Endometrium (tissue), 2 donors: ENCODE measurements around the gene GOSR1.
"Not testable (repeated sequence)": the region's sequence is repeated elsewhere in the genome, so short reads cannot be mapped to it uniquely, and the experiment has no call there.

Source experiments
- FAIRE-seq: peaks from 2 replicates; lab custom pipeline; 2012; peaks lifted over from hg19 to GRCh38; lab: Jason Lieb, UNC
- donor health status: control.
- donor health status: control.

GOSR1 gene

DNA sequence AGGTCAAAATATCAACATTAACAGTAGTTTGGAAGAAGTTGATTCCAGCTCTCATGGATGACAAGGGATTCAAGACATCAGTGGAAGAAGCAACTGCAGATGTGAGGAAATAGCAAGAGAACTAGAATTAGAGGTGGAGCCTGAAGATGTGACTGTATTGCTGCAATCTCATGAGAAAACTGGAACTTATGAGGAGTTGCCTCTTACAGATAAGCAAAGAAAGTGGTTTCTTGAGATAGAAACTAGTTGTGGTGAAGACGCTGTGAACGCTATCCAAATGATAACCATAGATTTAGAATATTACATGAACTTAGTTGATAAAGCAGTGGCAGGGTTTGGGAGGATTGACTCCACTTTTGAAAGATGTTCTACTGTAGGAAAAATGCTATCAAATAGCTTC is 67.8 kb downstream of the GOSR1 start:
- FAIRE-seq: no peak

DNA sequence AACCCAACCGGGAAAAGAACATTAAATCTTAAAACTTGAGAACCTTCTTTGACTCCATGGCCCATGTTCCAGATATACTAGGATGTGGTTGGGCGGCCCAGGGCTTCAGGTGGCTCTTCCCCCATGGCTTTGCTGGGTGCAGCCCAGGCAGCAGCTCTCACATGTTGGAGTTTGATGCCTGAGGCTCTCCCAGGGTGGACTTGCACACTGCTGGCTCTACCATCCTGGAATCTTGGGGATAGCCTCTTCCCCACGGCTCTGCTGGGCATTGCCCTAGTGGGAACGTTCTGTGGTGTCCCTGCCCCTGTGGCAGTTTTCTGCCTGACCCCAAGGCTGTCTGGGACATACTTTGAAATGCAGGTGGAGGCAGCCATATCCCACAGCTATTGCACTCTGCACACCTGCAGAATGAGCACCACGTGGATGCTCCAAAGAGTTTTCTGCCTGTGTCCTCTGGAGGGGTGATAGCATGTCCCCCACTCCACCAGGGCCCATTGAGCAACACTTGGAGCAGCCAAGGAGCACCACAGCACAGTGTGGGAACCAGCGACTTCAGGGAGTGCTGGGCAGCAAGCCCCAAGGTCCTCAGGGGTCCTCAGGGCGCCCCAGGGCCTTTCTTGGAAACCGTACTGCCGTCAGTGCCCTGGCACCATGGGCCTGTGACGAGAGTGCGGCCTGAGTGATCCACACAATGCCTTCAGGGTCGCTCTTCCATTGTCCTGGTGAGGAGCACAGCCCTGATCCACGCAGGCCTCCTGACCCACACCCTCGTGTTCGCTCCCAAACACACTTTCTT is 70.8 kb downstream of the GOSR1 start:
- no peak for FAIRE-seq

DNA sequence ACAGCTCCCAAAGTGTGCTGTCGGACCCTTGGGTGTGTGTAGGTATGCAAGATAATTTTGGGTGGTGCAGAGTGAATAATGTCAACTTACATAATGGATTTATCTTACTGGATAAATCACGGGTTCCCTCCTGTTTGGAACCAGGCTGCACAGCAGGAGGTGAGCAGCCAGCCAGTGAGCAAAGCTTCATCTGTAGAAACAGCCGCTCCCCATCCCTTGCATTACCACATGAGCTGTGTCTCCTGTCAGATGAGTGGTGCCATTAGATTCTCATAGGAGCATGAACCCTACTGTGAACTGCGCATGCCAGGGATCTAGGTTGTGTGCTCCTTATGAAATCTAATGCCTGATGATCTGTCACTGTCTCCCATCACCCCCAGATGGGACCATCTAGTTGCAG is 72.0 kb downstream of the GOSR1 start:
- FAIRE-seq: not testable (repeated sequence)

DNA sequence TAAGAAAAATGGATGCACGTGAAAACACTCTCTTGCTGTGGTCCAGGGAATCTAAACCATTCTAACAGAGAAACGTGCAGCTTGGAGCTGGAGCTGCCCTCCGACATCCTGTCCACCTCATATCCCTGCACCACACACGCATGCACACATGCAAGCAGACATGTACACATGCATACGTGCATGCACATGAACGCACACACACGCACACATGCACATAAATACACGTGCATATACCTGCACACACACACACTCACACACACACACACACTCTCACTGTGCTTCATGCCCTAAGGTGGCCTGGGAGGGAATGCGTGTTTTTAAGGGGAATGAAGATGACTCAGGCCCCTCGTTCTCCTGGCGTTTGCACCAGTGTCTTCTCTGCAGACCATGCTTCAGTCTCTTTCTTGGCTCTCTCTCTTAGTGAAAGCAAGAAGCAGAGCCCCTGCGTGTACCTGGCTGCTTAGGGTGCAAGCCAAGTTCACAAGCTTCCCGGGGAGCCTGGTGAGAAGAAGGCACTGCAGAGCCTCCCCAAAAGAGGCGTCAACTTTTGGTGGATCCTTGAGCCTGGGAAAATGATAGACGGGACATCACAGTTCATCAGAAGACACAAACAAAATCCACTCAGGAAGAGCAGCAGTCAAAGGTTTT is 72.8 kb downstream of the GOSR1 start:
- FAIRE-seq: no peak

DNA sequence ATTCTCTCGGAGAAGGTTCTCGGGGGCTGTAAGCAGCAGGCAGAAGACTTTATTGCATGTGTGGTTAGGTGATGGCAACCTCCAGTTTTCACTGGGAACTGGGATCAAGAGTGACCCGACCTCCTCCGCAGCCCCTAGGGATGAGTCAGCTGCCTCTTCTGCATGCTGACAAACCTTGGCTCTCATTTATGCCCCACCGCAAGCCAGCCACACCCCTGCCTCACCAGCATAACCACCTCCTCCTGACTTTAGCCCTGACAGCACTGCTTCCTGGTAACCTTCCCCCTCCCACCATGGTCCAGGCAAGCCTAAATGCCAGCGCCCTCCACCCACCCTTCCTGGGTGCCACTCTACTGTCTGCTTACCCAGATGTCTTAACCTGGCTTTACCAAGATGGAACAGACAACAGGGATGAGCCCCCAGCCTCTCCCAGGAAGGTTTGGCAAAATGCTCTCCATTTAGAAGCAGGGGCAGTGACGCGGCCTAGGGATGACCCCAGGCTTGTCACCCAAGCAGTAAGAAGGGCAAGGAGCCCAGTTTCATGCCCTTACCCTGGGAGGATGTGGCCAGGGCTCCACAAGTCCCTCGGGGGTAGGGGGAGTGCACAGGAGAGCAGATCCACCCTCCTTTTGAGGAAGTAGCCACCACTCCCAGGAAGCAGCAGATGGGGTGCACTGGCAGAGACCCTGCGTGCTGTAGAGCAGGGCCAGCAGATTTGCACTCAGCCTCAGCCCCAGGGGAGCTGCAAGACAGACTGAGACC is 73.5 kb downstream of the GOSR1 start:
- FAIRE-seq: no peak

DNA sequence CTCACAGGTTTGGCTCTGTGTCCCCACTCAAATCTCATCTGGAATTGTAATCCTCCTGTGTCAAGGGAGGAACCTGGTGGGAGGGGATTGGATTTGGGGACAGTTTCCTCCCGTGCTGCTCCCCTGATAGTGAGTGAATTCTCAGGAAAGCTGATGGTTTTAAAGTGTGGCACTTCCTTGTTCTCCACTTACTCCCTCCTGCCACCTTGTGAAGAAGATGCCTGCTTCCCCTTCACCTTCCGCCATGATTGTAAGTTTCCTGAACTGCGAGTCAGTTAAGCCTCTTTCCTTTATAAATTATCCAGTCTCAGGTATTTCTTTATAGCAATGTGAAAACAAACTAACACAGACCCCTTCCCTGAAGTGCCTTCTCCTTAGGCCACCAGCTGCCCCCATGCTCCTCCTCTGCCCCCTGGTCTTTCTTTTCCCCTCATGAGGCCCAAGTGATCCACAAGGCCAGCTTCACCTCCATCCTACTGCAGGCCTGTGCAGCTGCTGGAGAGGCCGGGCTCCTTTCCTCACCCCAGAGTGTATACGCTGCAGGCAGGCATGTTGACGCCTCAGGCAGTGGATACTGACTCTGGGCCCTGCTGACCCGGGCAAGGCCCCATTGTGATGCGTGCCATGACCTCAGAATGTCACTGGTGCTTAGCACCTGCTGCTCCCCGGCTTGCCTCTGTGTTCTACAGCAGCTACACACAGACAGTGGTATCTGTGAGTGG is 74.2 kb downstream of the GOSR1 start:
- not testable (repeated sequence) for FAIRE-seq

DNA sequence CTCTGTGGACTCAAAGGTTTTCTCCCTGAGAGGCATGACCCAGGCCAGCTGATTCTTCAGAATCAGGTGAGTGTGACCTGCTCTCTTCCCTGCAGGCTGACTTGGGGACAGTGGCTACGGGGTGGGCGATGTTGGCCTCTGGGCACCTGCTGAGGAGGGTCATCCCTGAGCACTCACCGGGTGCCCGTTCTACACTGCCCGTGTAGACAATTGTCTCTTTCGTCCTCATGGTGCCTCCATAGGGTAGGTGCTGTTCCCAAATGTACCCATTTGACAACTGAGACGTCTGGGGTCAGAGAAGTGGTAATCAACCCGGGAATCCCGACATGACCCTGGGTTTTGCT is 74.8 kb downstream of the GOSR1 start:
- no peak for FAIRE-seq

DNA sequence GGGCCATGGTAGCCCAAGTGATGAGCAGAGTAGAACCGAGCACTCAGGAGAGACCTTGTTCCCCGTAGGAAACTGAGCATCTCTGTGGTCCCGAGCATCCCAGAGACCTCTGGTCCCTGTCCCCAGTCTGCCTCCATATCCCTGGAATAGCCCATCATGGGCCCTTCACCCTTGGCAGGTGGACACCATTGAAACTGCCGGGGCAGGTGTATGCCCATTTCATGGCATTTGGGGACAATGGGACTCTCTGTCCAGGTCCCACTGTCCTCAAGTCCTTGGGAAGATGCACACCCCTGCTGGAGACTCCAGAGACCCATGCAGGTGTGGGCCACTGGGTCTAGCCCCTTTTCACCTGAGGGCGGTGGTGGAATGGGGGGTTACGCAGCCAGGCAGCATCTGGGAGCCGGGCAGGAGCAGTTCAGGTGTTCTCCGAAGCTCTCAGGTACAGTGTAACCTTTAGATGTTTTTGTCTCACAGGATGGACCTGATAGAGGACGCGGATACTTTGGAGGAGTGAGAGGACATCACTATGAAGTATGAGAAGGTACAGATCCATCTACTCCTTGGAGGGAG is 75.9 kb downstream of the GOSR1 start:
- no peak for FAIRE-seq

DNA sequence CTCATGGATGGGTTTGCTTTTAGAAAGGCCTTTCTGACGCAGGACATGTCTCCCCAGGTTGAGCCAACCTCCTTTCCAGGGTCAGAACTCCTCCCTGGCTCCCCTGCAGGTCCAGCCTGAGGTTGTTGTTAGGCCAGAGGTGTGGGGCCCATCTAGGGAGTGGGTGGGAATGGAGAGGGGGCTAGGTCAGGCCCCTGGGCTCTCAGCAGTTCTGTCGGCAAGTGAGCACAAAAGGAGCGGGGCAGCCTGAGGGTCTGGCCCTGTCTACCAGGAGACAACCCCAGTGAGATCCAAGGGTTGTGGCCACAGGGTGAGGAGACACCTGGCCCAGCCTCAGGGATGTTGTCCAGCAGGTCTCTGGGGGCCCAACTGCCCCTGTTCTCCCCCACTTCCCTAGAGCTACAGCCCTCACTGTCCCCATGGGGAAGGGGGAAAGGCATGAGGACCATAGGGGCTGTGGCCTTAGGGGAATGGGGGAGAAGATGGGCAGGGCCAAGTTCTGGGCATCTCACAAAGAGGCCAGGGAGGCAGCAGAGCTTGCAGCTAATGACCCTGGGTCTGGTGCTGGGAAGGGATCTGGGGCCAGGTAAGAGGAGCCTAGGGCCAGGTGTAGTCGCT is 76.7 kb downstream of the GOSR1 start:
- FAIRE-seq: not testable (repeated sequence)

DNA sequence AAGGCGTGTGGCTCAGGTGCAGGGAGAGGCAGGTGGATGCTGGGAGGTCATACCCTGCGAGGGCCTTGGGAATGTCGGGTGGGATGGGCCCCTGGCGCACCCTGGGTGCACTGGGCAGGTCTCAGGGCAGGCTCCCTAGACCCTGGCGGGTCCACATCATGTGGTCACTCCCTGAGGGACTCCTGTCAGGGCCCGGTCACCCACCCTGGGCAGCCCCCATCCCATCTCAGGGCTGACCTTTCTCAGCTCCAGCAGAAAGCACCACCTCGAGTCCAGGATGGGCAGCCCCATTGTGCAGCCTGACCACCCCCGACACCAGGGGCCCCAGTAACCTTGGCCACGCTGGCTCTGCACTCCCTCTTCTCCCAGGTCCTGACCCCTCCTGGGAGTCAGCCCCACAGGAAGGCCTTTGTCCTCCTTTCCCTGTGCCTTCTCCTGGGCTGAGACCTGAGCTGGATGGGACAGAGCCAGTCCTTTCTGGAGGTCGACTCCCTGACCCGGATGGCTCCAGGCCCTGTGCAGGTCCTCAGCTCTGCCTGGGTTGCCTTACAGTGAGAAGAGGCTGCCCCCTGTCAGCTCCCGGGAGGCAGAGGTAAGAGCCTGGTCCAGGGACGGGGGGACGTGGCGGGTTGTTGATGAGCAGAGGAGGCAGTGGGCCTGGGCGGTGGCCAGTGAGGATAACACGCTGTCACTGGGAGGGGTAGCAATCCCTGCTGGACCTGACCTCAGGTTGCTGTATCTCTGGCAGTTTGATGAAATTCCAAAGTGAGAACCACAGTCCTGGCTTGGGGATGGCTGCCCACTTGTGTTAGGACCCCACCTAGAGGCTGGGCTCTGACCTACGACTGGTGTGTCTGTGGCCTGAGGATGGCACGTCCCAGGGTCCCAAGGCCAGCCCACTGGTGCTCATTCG is 77.9 kb downstream of the GOSR1 start:
- no peak for FAIRE-seq

DNA sequence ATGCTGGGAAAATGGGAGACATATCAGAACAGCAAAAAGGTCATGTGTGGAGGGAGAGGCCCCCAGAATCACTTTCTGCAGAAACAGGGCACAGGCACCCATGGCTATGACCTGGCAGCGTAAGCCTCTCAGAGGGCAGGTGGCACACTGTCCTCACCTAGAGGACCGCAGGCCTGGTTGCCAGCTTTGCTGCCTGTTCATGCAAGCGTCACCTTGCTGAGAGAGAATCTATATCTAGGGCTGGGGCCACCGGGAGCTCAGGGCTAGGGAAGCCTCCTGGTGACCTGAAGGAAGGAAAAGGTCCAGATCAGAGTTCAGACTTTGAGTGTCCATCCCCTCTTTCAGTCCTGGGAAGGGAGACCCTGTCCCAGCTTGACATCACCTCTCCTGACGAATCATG is 78.7 kb downstream of the GOSR1 start:
- no peak for FAIRE-seq

DNA sequence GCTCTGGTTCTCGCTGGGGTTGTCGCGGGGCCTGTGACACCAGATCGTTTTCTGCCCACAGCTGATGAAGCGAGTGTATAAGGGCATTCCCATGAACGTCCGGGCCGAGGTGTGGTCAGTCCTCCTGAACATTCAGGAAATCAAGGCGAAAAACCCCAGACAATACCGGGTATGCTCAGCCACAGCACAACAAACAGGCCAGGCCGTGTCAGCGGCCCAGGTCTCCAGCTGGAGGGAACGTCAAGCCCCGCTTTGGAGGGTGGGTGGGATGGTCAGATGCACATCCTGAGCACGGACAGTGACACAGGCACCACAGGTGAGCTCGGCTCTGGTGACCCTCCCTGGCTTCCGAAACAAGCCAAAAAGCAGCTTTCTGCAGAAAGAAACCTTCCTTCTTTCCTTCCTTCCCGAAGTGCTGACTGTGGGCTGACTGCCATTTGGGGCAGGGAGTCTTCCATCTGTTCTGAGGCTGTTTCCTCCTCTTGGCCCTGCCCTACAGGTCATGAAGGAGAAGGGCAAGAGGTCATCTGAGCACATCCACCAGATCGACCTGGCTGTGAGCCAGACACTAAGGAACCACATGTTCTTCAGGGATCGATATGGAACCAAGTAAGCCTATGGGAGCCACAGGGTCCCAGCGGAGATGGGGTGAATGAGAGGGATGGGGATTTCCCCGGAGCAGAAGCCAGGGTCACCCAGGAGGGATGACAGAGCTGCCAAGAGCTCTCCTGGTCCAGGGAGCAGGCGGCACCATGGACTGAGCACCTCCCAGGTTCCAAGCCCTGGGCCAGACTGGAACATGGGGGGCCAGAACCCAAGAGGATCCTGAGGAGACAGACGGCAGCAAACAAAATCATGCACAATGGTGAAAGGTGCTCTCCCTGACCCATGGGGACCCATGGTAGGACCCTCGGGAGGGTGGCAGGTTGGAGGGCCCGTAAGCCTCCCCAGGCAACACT is 79.4 kb downstream of the GOSR1 start:
- FAIRE-seq: no peak

DNA sequence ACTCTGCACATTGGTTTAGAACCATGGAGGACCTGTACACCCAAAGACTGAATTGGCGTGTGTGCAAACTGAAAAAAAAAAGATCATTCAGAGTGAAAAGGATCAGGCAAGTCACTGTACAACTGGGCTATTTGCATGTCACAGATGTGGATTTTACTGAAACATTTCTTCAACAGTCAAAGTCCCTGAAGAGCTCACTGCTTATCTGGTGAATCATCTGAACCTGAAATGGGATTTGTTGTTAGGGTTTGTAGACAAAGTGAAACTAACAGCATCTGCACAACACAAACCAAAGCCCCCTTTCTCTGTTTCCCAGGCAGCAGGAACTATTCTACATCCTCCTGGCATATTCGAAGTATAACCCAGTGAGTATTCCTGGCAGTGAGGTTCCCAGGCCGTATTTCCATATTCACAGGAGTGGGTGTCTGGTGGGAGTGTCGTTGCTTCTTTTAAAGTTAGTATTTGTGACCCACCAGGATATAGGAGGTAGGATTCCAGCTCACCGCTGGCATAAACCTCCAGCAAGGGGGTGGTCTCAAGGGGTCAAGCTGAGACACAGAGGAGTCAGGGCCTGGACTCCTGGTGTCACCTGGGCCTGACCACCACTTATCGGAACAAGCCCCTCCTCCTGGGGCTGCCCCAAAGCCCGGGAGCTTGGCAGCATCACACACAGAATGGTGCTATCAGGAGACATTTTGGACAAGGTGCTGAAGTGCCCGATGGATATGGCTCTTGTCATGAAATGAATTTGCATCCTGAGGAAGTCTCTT is 80.9 kb downstream of the GOSR1 start:
- no peak for FAIRE-seq

DNA sequence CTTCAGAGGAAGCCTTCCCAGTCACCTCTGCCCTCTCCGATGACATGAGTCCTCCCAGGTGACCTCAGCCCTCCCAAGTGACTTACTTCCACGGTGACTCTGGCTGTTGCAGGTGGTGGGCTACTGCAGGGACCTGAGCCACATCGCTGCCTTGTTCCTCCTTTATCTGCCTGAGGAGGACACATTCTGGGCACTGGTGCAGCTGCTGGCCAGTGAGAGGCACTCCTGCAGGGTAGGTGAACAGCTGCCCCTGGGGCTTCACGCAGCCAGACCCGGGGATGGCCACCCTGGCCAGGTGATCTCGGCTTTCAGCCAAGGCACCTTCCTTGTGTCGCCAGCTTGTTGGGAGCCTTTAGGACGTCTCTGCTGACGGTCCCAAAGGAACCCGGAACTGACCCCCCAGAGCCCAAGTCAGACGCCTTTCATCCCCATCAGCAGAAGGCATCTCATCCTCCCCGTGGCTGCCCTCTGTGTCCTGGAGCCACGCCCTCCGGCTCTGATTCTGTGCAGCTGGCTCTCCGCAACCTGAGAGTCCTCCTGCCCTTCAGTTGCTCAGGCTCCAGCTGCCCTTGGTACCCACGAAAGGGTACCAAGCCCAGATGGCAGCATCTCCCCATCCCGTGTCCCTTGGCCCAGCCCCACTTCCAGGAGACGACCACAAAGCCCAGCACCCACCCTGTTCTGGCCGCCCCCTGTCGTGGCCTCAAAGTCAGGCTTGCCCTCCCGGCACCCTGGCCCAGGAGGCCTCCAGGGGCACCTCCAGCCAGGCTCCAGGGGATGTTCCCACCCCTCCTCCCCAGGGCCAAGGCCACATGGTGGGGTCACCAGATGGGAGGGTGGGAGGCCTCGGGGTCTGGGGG is 81.7 kb downstream of the GOSR1 start:
- FAIRE-seq: no peak

DNA sequence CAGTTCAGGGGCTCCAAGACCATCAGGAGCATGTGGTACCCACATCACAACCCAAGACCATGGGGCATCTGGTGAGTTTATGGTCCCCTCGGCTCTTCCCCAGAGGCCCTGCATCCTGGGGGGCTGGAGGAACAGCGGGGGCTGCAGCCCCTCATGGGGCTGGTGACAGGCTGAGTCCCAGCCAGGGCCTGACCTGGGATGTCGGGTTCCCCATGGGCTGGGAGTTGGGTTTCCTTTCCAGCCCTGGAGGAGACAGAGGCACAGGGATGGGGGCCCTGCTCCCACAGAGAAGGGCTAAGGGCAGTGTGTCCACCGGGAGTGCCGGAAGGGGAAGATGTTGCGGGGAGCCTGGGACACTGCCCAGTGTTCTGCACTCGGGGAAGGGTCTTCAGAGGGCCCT is 82.4 kb downstream of the GOSR1 start:
- no peak for FAIRE-seq

DNA sequence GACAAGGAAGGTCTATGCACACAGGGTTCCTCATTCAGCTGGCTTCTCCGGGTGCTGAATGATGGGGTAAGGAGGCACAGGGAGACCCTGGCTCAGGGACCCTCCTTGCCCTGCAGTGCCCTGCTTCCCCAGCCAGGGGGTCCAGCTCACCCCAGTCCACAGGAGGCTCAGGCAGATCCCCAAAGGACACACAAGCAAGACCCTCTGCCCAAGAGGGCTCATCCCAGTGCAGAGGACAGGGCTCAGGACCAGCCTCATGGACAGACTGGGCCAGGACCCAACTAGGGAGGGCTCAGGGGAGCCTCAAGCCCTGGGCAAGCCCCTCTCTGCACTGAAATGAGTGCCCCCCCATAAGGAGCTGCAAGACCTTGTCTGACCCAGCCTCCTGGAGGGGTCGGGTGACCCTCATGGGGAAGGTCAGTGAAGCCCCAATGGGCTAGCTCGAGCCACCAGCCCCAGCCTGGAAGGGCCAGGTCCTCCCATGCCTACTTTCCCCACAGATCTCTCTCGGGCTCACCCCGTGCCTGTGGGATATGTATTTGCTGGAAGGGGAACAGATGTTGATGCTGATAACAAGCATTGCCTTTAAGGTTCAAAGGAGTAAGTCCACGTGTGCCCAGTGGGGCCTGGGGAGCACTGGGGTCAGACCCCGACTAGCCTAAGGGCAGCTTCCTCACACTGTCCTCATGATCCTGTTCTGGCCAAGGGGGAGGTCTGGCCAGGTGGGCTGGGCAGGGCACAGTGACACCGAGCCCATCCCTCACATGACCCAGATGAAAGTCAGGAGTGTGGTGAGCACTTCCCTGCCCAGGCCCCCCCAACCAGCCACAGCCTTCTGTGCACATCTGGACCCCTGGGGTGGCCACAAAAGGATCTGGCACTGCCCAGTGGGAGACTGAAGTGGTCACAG is 83.2 kb downstream of the GOSR1 start:
- not testable (repeated sequence) for FAIRE-seq

DNA sequence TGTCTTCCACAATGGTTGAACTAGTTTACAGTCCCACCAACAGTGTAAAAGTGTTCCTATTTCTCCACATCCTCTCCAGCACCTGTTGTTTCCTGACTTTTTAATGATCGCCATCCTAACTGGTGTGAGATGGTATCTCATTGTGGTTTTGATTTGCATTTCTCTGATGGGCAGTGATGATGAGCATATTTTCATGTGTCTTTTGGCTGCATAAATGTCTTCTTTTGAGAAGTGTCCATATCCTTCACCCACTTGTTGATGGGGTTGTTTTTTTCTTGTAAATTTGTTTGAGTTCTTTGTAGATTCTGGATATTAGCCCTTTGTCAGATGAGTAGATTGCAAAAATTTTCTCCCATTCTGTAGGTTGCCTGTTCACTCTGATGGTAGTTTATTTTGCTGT is 84.6 kb downstream of the GOSR1 start:
- FAIRE-seq: not testable (repeated sequence)
